ENCODE measurements around the gene TGFB1.

Gene TGFB1

DNA sequence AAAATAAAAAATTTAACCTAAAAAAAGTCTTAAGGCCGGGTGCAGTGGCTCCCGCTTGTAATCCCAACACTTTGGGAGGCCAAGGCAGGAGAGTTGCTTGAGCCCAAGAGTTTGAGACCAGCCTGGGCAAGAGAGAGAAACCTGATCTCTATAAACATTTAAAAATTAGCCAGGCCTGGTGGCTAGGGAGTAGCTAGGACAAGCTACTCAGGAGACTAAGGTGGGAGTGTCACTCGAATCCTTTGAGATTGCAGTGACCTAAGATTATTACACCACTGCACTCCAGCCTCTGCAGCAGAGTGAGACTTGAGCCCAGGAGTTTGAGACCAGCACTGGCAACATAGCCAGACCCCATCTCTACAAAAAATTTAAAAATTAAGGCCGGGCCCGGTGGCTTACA lies 42.6 kb downstream of the TGFB1 start:
- H3K4me1 ChIP-seq (ENCODE audit: control insufficient read depth, insufficient read depth, low read length), result peaks cover 10% of the 10 kb centered on the region
- H3K36me3 ChIP-seq (ENCODE audit: control insufficient read depth, insufficient read depth, low read length), result peaks cover 13% of the 10 kb centered on the region
- H3K4me3 ChIP-seq (ENCODE audit: low read depth, low read length), result peak overlapping the region; percentile 80
- no peaks in the 10 kb centered on the region for H3K9me3 ChIP-seq (ENCODE audit: control insufficient read depth, insufficient read depth, low read length)
- no peaks in the 10 kb centered on the region for H3K27me3 ChIP-seq (ENCODE audit: control insufficient read depth, insufficient read depth, low read length)
- H3K9ac ChIP-seq (ENCODE audit: low read depth, low read length), result no peak overlapping the region

DNA sequence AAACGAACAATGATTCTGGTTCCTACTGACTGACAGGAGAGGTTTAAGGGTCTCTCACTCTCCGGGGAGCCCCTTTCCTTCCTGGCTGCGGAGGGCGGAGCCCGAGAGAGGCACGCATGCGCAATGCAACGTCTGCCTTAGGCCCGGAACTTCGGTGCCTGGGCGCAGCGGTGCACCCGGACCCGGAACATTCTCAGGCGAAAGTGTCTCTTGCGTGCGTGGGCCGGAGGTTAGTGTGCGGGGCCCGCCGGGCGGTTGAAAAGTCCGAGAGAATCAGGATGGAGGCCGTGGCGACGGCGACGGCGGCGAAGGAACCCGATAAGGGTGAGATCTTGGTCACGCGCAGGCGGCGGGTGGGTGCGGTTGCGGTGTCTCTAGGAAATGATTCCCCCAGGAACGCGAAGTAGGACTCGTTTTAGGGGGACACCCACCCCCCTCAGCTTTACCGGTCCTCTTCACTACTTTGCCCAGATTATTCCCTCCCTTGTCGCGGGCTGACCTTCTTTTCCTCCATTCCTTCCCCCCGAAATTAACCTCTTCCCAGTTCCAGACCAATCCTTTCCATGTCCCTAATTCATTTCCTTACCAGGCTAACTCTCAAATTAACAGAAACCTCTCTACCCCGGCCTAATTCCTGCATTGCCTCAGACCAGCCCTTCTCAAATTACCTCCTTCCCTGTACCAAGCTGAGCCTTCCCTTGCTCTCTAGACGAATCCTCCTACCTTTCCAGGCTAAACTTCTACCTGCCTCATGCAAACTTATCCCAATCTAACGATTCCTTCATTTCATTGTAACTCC lies 43.5 kb downstream of the TGFB1 start, which contains the start of gene CCDC97:
Gene CCDC97 (plus strand): TSS at position 140 of the 799 bp plus-strand sequence. CDS start 139 bp downstream, at position 279.
- no peaks in the 10 kb centered on the region for H3K27me3 ChIP-seq (ENCODE audit: control insufficient read depth, insufficient read depth, low read length)
- peaks cover 20% of the 10 kb centered on the region for H3K36me3 ChIP-seq (ENCODE audit: control insufficient read depth, insufficient read depth, low read length)
- peak within 1 kb of the TSS; percentile 80 for H3K4me3 ChIP-seq (ENCODE audit: low read depth, low read length)
- no peaks in the 10 kb centered on the region for H3K9me3 ChIP-seq (ENCODE audit: control insufficient read depth, insufficient read depth, low read length)
- H3K9ac ChIP-seq (ENCODE audit: low read depth, low read length), result peak within 1 kb of the TSS; percentile 96
- H3K4me1 ChIP-seq (ENCODE audit: control insufficient read depth, insufficient read depth, low read length), result peaks cover 10% of the 10 kb centered on the region

DNA sequence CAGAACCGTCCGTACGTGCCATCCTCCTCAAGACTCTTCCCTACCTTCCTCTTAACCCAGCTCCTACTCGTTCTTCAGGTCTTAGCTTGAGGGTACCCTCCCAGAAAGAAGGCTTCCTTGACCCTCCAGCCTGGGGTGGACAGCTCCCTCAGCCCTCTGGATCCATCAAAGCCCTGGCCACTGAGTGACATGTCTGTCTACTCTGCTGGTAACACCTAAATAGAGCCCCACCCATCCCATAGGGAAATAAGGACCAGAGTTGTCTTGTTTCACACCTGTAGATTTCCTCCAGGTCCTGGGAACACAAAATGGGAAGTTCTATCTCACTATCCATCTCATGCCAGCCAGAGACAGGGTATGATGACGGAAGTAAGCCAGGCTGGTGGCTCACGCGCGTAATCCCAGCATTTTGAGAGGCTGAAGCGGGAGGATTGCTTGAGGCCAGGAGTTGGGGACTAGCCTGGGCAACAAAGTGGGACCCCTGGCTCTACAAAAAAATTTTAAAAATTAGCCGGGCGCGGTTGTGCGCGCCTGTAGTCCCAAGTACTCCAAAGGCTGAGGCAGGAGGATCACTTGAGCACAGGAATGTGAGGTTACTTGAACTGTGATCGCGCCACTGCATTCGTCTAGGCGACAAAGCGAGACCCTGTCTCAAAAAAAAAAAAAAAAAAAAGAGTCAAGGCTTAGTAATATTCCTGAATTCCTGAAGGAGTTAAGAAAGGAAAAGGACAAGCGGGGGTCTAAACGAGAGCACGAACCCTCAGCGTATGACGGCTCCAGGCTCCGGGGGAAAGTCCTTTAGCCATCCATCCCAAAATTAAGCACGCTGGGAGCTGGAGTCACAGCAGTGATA lies 44.3 kb downstream of the TGFB1 start:
- Histone ChIP-seq H3K4me1 (ENCODE audit: control insufficient read depth, insufficient read depth, low read length) (peaks cover 10% of the 10 kb centered on the region), H3K9me3 (ENCODE audit: control insufficient read depth, insufficient read depth, low read length) (no peaks in the 10 kb centered on the region), H3K27me3 (ENCODE audit: control insufficient read depth, insufficient read depth, low read length) (no peaks in the 10 kb centered on the region), H3K4me3 (ENCODE audit: low read depth, low read length) (peak overlapping the region; percentile 80), H3K36me3 (ENCODE audit: control insufficient read depth, insufficient read depth, low read length) (peaks cover 26% of the 10 kb centered on the region), H3K9ac (ENCODE audit: low read depth, low read length) (peak overlapping the region; percentile 96)

DNA sequence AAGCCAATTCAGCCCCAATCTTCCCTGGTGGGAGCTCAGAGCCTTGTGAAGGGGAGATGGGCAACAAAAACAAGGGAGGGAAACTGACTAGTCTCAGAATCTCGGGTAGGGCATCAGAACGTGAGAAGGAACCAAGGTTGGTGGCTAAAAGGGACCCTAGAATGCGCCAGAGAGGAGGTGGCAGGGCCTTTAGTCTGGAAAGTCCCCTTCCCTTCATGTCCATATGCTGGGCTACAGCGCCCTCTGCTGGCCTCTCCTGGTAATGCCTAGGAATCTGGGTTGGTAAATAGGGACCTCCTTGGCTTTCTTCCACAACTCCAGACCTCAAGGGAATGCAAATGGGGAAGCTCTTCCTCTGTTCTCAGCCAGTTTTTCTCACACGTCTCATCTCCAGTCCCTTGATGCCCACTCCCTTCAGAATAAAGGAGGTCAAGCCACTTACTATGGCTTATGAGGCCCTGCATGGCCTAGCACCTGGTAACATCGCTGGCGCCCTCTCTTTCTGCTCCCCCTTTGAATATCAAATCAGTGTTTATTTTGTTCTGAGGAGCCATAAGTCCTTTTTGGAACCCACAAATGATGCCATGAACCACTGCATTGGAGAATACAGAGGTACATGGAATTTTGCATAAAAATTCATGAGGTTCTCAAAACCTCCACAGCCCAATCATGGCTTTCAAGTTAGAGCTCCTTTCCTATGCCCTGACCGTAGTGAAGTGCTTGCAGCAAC lies 45.1 kb downstream of the TGFB1 start:
- peaks cover 34% of the 10 kb centered on the region for H3K36me3 ChIP-seq (ENCODE audit: control insufficient read depth, insufficient read depth, low read length)
- H3K27me3 ChIP-seq (ENCODE audit: control insufficient read depth, insufficient read depth, low read length), result no peaks in the 10 kb centered on the region
- peak overlapping the region; percentile 17 for H3K9ac ChIP-seq (ENCODE audit: low read depth, low read length)
- H3K9me3 ChIP-seq (ENCODE audit: control insufficient read depth, insufficient read depth, low read length), result no peaks in the 10 kb centered on the region
- H3K4me1 ChIP-seq (ENCODE audit: control insufficient read depth, insufficient read depth, low read length), result peaks cover 10% of the 10 kb centered on the region
- H3K4me3 ChIP-seq (ENCODE audit: low read depth, low read length), result no peak overlapping the region

DNA sequence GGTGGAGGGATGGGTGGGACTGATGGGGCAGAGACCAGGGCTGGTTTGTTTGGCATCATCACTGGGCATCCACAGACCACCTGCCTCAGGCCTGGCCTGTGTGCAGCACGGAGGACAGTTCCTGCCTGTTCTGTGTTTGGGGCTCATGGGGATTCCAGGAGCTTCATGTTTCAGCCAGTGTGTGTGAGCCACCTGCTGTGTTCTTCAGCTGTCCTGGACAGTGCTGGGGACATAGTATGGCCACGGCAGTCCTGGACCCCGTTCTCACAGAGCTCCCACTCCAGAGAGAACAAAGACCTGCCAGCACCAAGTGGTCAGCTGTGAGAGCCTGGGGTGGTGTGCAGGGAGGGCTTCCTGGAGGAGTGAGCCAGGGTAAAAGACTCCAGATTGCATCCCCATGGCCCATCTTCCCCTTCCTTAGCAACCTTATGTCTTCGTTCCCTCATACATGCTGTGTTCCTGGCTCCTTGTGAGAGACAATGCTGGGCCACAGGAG lies 45.7 kb downstream of the TGFB1 start:
- peaks cover 31% of the 10 kb centered on the region for H3K36me3 ChIP-seq (ENCODE audit: control insufficient read depth, insufficient read depth, low read length)

DNA sequence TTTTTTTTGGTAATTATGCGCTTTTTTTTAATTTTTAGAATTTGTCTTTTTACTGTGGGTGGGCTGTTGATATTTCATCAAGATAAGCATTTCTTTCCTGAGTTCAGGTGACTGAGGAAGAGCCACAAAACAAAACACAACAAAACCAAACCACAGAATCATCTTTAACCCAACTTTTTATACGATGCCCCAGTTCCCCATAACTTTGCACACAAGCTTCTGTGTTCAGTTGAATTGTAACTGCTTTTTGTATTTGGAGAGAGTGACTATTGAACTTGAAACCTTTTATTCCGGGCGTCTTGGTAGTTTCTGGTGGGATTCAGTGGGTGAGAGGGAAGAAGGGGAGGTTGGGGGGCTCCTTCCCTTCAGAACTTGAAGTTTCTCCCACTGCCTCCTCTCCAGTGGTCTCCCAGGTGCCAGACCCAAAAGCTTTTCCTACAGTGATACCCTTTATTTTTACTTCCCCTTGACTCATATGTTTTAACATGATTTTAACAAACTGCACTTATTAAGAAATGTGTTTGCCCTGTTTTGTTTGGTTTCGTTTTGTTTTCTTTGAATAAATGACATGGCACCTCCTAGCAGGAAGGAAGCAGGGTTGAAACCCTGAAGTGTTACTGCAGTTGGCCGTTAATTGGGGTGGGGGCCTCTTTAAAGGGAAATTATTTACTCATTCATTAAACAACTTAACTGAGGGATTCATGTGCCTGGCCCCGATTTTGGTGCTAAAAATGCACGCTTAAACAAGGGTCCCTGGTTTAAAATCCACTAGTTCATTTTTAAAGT lies 46.4 kb downstream of the TGFB1 start:
- Histone ChIP-seq H3K4me1 (ENCODE audit: control insufficient read depth, insufficient read depth, low read length) (peaks cover 10% of the 10 kb centered on the region), H3K4me3 (ENCODE audit: low read depth, low read length) (no peak overlapping the region), H3K36me3 (ENCODE audit: control insufficient read depth, insufficient read depth, low read length) (peaks cover 35% of the 10 kb centered on the region), H3K27me3 (ENCODE audit: control insufficient read depth, insufficient read depth, low read length) (no peaks in the 10 kb centered on the region), H3K9ac (ENCODE audit: low read depth, low read length) (no peak overlapping the region), H3K9me3 (ENCODE audit: control insufficient read depth, insufficient read depth, low read length) (no peaks in the 10 kb centered on the region)

More for the DNA sequence above, 45.7 kb downstream of the TGFB1 start:
- Histone ChIP-seq H3K9ac (ENCODE audit: low read depth, low read length) (peak overlapping the region; percentile 17), H3K27me3 (ENCODE audit: control insufficient read depth, insufficient read depth, low read length) (no peaks in the 10 kb centered on the region), H3K4me3 (ENCODE audit: low read depth, low read length) (no peak overlapping the region), H3K4me1 (ENCODE audit: control insufficient read depth, insufficient read depth, low read length) (peaks cover 10% of the 10 kb centered on the region), H3K9me3 (ENCODE audit: control insufficient read depth, insufficient read depth, low read length) (no peaks in the 10 kb centered on the region)

DNA sequence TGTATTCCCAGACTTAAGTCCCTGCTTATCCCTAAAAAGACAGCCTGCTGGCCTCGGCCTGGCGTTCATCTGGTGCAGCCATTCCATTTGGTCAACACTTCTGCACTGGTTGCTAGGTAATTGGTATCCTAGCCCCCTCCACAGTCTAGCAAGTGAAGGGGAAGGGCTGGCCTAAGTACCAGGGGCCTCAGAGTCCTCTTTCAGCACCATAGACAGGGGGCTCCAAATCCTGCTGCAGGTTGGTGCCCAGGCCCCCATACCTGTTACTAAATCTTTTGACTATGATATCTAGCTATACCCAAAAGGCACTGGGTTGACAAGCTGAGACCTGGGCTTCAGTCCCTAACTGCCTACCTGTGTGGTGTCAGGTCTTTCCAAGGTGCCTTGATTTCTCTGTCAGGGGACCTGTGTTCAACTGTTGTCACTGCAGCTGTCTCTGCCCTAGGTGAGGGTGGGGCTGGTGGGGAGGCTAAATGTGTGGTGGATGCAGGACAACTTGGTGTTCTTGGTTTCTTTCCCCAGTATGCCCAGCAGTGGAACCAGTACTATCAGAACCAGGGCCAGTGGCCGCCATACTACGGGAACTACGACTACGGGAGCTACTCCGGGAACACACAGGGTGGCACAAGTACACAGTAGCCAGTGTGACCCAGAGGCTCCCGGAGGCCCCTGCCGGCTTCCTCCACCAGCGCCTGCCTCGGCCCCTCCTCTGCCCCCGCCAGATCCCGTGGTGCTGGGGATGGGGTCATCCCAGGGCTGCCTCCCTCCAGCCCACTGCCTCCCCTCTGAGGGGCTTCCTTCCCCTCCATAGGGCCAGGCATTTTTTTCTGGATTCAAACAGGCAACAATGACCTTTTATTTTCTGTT lies 47.6 kb downstream of the TGFB1 start:
- no peaks in the 10 kb centered on the region for H3K9me3 ChIP-seq (ENCODE audit: control insufficient read depth, insufficient read depth, low read length)
- peaks cover 44% of the 10 kb centered on the region for H3K36me3 ChIP-seq (ENCODE audit: control insufficient read depth, insufficient read depth, low read length)
- no peak overlapping the region for H3K4me3 ChIP-seq (ENCODE audit: low read depth, low read length)
- peaks cover 10% of the 10 kb centered on the region for H3K4me1 ChIP-seq (ENCODE audit: control insufficient read depth, insufficient read depth, low read length)
- no peaks in the 10 kb centered on the region for H3K27me3 ChIP-seq (ENCODE audit: control insufficient read depth, insufficient read depth, low read length)
- no peak overlapping the region for H3K9ac ChIP-seq (ENCODE audit: low read depth, low read length)

DNA sequence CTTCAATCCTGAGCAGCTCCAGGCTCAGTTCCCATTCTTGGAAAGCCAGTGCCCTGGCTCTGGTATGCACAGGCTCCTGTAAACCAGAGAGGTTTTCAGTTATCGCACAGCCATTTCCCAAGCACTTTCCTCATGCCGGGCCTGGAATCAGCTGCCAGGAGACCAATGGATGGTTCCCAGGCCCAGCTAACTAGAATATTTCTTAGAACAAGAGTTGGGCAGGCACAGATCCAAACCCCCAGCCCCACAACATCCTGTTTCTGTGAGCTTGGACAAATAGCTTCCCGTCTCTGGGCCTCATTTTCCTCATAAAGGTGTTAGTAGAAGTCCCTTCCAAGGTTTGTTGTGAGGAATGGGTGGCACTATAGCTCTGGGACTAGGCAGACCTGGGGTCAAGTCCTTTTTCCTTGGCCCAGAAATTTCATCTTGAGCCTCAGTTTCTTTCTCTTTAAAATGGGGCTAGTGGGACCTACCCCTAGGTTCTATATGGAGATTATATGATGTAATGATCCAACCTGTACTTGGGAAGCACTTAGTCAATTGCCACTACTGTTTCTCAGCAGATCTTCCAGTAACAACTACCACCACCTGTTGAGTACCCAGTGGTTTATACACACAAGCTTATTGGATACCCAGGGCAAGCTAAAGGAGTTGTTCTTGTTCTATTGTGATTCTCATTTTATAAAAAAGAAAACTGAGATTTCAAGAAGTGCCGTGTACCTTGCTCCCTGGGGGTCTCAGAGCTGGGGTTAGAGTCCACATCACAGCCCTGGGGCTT lies 48.8 kb downstream of the TGFB1 start:
- peaks cover 51% of the 10 kb centered on the region for H3K36me3 ChIP-seq (ENCODE audit: control insufficient read depth, insufficient read depth, low read length)
- H3K9ac ChIP-seq (ENCODE audit: low read depth, low read length), result no peak overlapping the region
- H3K9me3 ChIP-seq (ENCODE audit: control insufficient read depth, insufficient read depth, low read length), result no peaks in the 10 kb centered on the region
- no peak overlapping the region for H3K4me3 ChIP-seq (ENCODE audit: low read depth, low read length)
- no peaks in the 10 kb centered on the region for H3K27me3 ChIP-seq (ENCODE audit: control insufficient read depth, insufficient read depth, low read length)
- peaks cover 10% of the 10 kb centered on the region for H3K4me1 ChIP-seq (ENCODE audit: control insufficient read depth, insufficient read depth, low read length)

DNA sequence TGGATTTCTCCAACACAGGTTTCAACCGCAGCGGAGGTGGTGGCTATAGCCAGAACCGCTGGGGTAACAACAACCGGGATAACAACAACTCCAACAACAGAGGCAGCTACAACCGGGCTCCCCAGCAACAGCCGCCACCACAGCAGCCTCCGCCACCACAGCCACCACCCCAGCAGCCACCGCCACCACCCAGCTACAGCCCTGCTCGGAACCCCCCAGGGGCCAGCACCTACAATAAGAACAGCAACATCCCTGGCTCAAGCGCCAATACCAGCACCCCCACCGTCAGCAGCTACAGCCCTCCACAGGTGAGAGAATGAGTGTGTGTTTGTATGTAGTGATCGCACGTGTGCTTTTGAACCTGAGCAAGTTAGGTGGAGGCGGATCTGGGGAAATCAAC lies 49.8 kb downstream of the TGFB1 start:
- Histone ChIP-seq H3K27me3 (ENCODE audit: control insufficient read depth, insufficient read depth, low read length) (no peaks in the 10 kb centered on the region), H3K4me3 (ENCODE audit: low read depth, low read length) (no peak overlapping the region), H3K4me1 (ENCODE audit: control insufficient read depth, insufficient read depth, low read length) (peaks cover 10% of the 10 kb centered on the region), H3K36me3 (ENCODE audit: control insufficient read depth, insufficient read depth, low read length) (peaks cover 57% of the 10 kb centered on the region), H3K9ac (ENCODE audit: low read depth, low read length) (no peak overlapping the region), H3K9me3 (ENCODE audit: control insufficient read depth, insufficient read depth, low read length) (no peaks in the 10 kb centered on the region)
